Right forelimb (tissue), 1 donor: ENCODE results near the gene PIGN.
"Not testable (repeated sequence)": the region's sequence is repeated elsewhere in the genome, so short reads cannot be mapped to it uniquely, and the experiment has no call there.

Source experiments
- DNase-seq: peaks from one replicate; pipeline ENCODE4 v3.0.0-alpha.2; 2018

Gene PIGN

DNA sequence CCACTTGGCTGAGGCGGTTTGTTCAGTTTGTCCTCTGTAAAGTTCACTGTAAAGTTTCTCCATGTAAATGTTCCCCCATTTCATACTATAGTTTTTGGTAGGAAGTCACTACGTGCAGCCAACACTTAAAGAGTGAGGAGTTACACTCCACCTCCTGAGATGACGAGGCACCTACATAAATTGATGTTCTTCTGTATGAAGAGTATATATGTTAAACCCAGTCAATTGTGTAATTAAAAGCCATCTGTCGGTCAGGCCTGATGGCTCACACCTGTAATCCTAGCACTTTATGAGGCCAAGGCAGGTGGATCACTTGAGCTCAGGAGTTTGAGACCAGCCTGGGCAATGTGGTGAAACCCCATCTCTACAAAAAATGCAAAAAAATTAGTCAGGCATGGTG lies 7.6 kb downstream of the PIGN start:
- no peak for DNase-seq

DNA sequence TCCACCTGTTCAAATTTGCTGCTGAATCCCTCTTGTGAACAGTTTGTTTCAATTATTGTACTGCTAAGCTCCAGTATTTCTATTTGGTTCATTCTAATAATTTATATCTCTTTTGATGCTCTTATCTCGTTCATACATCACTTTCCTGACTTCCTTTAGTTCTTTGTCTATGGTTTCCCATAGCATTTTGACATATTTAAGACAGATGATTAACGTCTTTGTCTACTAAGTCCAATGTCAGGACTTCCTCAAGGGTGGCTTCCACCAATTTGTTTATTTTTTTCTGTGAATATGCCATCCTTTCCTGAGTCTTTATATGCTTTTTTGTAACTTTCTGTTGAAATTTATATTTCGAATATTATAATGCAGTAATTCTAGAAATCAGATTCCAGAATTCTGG lies 9.6 kb downstream of the PIGN start:
- no peak for DNase-seq

DNA sequence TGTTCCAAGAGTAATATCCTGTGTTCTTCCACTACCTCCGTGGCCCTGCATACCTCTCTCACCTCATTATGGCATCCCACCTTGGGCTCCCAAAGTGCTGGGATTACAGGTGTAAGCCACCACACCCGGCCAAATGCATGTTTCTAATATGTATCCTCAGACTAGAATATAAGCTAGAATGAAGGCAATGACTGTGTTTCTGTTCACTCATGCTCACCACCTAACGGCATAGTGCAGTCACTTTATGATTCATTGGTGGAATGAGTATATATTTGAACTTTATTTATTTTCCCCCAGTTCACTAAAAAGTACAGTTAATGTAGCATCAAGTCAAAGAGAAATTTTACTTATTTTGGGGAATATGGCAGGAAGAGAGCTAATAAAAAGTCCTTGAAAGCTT lies 11.3 kb downstream of the PIGN start:
- no peak for DNase-seq

DNA sequence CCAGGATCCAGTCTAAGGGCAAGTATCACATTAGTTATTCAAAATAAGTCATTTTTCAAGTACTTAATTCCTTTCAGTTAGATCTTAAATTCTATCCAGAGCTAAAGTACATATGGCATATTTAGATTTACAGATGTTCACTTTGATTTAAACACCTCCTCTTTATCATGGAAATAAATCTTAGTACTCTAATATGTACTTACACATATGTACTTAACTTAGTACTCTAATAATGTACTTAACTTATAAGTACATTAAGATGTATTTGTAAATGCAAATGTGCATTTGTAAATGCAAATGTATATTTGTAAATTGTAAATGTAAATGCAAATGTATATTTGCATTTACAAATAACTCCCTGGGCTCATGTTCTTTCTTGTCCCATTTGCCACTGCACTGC lies 14.6 kb downstream of the PIGN start:
- DNase-seq, result no peak

DNA sequence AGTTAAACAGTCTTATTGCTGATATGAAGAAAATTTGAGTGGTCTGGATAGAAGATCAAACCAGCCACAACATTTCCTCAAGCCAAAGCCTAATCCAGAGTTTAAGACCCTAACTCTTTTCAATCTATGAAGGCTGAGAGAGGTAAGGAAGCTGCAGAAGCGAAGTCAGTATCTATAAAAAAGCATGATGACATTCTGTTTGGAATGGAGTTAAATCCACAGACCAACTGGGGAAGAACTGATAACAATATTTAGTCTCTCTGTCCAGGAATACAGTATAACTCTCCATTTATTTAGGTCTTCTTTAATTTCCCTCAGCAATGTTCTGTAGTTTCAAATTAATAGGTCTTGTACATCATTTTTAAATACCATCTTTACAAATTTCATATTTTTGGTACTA lies 16.0 kb downstream of the PIGN start:
- DNase-seq, result no peak

DNA sequence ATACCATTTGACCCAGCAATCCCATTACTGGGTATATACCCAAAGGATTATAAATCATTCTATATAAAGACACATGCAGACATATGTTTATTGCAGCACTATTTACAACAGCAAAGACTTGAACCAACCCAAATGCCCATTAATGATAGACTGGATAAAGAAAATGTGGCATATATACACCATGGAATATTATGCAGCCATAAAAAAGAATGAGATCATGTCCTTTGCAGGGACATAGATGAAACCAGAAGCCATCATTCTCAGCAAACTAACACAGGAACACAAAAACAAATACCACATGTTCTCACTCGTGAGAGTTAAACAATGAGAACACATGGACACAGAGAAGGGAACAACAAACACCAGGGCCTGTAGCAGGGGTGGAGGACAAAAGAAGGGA lies 20.3 kb downstream of the PIGN start:
- DNase-seq, result not testable (repeated sequence)

DNA sequence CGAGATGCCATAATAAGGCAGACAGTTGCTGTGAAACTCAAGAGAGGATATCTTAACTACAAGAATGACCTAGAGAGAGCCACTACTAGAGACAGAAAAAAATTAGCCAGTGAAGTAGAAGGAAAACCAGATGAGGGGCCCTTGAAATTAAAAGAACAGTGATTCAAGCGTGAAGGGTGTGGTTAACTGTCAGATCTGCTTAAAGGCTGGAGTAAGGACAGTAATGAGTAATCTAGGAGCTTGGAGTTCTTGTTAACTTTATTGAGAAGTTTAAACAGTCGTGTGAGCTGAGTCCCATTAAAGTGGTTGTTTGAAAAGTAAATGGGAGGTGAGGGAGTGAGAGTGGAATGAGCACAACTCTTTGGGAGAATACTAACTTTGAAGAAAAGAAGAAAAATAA lies 21.3 kb downstream of the PIGN start:
- no peak for DNase-seq

DNA sequence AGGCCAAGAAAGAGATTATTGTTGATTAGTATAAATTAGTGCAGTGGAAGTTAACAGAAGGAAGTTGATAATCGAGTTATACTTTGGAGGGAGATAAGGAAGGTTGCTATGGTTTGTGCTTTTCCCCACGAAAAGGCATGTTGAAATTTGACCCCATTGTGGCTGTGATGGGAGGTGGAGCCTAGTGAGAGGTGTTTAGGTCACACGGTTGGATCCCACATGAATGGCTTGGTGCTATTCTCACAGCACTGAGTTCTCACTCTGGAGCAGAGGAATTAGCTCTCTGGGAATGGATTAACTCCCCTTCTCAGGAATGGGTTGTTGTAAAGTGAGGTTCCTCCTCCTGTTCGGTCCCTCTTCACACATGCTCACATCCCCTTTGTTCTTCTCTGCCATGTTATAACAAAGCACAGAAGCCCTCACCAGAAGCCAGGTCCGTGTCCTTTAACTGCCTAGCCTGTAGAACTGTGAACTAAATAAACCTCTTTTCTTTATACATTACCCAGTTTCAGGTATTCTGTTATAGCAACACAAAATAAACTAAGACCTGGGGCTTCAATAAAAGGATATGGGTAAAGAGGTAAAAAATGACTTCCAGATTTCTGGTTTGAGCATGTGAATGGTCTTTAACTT lies 21.9 kb downstream of the PIGN start:
- no peak for DNase-seq

DNA sequence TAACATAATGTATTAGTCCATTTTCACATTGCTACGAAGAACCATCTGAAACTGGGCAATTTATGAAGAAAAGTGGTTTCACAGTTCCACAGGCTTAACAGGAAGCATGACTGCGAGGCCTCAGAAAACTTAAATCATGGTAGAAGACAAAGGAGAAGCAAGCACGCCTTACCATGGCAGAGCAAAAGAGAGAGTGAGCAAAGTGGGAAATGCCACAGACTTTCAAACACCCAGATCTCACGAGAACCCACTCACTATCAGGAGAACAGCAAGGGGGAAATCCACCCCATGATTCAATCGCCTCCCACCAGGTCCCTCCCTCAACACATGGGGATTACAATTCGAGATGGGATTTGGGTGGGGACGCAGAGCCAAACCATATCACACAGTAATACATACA lies 22.5 kb downstream of the PIGN start:
- no peak for DNase-seq

DNA sequence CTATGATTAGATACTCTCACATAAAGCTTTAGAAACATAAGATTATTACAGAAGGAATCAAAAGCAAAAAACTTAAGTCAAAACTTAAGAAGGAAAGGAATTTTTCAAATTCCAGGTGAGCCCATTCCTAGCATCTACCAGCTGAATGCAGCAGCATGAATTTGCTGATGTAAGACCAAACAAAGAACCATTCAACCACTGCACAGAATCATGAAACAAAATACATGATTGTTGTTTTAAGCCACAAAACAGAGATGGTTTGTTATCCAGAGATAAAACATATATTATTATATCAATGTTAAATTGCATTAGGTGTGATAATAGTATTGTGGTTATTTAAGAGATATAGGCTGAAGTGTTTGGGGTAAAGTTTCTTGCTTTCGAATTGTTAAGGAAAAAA lies 29.0 kb downstream of the PIGN start:
- no peak for DNase-seq

DNA sequence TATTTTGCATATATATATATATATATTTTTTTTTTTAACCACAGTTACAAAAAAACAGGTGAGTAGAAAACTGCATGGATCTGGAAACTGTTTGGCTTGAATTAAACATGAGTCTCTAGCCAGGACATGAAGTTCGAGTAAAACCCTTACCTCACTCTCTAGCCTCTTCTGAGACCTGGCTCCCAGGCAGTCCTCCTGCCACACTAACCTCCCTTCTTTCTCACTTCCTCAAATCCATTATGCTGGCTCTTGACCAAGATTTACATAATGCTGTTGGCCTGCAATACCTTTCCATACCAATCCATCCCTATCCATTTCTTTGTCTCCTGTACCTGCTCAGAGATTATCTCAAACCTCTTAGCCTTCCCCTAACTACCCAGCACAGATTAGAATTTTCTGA lies 34.0 kb downstream of the PIGN start:
- no peak for DNase-seq

DNA sequence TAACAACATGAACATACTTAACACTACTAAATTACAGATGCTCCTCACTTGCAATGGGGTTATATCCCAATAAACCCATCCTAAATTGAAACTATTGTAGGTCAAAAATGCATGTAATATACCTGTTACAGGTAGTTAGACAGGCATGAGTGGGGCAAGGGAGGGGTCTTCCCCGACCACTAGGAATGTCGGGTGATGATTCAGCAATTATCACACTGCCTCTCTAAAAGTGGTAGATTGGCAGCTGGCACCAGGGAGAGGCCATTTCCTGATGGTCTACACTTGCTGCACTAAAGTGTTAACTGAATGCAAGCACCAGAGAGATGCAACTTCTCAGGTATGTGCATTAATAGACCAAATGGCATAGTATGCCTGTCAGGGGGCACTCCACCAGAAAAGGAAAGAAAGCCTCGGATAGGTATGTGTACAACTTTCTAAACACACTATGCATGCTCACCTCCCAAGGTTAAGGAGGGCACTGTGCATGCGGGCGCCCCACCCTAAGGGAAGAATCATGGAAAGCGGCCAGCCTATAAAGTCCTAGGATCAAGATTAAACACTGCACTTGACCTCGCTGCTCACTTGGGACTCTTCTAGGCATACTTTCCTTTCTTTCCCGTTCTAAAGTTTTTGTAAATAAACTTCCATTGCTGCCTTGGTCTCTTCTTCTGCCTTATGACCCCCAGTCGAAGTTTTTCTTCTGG lies 35.6 kb downstream of the PIGN start:
- DNase-seq, result no peak

DNA sequence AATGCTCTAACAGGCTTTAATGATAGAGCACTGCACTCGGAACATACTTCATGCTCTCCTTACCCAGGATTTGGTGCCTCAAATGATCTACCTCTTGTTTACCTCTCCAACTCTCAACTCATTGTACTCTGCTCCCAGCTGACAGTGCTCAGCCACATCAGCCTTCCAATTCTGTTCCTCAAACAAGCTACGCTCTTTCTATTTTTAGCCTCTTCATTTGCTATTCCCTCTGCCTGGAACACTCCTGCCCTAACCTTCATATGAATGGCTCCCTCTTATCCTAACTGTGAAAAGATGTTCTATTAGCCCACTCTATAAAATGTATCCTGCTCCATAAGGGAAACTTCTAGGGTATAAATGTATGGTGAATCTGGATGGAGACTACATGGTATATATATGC lies 42.5 kb downstream of the PIGN start:
- DNase-seq, result no peak

DNA sequence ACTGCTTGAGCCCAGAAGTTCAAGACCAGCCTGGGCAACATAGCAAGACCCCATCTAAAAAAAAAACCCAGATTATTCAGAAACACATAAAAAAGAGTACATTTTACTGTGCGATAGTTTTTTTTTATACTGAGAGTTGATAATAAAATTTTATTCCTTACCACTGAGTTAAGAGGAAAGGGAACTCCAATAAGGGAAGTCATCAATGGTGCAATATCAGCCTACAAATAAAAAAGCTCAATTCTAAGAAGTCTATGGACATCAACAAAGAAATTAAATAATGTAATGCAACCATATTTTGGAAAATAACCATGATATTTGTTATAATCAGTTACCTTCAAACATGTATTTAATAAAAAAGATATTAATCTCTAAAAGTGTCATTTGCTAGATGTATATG lies 46.6 kb downstream of the PIGN start:
- DNase-seq, result no peak

DNA sequence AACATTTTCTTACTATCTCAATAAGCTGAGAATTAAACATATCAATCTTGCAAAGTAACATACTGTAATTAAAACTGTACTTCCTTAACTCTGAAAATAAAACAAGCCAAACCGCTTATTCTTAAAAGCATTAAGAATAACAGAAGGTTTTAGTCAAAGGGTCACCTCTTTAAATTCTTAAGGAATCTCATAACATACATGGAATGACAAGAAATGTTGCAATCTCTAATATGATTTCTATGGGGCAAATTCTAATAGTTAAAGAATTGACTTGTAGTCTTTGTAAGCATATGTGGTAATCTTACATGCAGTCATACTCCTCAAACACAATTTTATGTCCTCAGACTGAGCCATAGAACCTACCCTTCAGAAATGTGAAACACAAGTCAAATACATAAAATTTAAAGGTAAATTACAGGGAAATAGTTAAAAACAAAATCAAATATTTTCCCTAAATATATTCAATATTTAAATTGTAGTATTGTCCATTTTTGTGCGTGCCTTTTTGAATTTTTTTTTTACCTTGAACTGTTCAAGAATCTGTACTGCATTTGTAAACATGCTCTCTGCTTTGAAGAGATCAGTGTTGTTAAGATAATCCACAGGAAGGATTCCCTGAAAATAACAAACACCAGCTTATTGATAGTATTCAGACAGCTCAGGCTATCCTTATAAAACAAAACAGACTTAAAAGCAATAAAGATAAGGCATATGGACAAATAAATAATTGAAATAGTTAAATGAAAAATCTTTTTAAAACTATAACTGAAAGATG lies 48.2 kb downstream of the PIGN start:
- DNase-seq, result no peak

DNA sequence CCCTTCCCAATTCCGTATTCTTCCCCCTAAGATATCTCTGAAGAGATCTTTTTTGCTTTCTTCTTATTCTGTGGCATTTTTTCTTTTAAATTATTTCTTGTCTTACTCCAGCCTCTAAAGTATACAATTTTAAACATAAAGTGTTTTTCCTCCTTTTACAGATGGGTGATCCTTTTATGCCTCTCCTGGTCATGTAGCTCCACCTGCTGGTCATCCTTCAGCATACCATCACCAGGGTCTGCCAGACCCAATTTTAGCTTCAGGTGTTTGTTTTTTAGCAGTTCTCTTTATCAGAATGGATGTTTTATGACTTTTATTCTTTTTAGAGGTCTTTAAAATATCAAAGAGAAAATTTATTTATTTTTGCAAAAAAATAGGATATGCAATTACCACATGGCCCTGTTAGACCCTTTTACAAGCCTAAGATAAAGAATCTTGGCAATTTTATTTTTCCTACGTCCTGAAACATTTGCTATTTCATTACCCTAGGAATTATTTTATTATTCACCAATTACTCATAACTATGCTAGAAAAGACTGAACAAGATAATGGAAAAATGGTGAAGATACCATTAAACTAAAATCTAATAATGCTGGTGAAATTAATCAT lies 55.5 kb downstream of the PIGN start:
- peak; percentile 63 for DNase-seq

DNA sequence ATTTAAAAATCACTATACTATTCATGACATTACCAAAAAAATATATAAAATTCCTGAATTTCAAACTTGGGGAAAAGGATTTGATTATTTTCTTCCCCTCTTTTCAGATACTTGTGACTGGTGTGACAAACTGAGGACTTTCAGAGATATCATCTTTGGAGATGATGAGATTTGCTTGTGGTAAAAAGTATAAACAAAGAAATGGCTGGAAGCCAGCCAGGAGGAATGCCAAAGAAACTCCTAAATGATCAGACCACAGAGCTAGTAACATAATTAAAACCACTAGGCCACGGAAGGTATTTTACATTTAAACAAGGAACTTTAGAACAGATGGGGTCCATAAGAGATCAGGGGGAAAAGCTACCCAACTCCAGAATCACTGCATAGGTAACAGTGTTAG lies 58.7 kb downstream of the PIGN start:
- DNase-seq, result no peak

DNA sequence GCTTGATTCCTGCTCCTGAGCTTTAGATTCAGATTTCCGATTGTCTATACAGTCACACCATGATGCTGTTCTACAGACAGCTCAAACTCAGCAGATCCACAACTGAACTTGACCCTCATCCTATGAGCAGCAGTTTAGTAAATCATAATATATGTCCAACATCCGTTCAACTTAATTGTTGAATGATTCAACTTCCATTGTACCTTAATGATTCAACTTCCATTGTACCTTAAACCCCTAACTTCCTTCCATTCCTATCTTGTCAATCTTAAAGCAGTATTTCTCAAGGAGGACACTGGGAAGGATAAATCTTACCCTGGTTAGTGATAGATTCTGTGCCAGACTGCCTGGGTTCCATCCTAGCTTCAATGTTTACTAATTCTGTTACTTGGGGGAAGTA lies 60.1 kb downstream of the PIGN start:
- DNase-seq, result no peak

DNA sequence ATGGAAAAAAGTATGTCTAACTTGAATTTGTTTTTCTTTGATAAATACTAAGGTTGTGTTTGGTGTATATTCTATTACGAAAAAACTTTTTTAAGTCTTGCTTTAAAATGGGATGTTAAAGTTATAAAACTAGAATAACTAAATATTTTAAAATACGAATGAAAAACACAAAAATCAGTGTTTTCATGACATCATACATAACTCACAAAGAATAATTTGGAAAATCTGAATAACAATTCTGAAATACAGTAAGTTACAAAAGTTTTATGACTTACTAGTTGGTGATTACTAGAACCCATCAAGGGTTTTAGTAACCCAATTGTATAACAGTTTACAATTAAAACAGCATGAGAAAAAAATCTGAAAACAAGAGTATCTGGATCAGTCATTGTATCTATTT lies 61.2 kb downstream of the PIGN start:
- no peak for DNase-seq

DNA sequence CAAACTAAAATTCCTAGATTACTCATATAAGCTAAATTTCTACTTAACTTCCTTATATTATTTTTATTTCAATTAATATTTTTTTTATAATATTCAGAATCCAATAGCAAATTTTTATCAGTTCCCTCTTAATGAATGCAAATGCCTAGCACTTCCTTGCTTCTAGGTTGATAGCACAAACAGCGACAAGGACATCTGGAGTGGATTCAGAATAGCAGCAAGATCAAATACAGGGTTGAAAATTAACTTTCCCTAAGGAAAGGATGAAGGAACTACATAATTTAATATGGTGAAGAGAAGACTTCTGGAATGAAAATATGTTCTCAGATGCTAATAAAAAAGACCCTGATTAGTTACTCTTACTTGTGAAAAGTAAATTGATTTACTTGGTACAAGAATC lies 64.5 kb downstream of the PIGN start:
- no peak for DNase-seq

DNA sequence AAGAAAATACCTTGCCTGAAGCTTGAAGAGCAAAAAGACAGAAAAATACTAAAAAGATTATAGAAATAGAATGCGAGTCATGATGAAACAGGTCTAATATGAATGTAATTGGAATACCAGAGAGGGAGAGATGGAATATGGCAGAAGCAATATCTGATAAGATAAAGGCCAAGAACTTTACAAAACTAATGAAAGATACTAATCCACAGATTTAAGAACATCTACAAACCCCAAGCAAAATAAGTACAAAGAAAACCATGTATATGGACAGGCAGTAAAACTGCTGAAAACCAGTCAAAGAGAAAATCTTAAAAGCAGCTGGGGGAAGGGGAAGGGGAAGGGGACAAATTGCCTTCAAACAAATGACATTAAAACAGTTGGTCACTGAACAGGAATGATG lies 67.0 kb downstream of the PIGN start:
- DNase-seq, result no peak

DNA sequence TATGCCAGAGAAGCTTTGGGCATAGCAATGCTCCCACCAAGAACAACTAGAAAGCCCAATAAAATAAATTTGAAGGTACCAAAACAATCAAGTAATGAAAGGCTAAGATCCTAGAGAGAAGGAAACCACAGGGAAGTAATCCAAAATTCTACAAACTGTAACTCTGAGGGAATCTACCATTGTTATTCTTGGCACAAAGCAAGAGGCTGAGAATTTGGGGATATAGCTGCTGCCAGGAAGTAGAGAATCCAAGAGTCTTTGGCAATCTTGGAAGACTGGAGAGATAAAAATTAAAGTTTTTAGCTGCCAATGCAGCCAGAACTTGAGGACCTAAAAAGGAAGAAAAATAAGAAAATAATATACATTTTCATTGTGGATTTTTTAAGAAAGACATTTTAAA lies 68.5 kb downstream of the PIGN start:
- DNase-seq, result no peak

DNA sequence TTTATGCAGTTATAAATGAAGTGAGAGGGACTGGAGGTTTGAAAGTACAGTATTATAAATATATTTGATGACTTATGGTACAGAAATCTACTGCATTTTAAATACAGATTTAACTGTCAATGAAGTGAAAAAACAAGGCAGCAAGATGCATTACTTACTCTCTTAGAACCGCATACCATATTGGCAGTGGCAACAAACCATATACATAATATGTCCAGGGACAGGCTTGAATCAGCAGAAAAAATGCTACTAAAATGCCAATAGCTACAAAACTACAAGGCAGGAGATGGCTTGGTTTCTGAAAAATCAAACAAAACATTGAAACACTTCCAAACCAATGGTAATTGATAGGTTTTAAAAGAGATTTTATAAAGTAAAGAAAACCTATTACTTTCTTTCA lies 77.2 kb downstream of the PIGN start:
- DNase-seq, result no peak

DNA sequence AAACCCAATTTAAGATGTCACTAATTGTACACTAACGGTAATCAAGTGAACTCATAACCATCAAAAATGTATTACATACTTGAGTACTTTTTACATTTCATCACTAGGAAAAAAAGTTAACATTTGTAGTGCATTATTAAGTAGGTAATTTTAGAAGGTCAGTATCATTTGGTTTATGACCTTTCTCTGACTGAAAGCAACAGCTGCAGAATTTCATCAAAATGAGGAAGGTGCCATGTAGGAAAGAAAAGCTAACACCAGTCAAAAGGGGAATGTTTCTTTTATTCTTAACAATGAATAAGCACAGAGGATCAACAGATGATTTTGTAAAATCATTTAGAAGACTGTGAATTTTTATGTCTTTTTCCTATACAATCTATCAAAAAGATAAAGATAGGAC lies 79.0 kb downstream of the PIGN start:
- DNase-seq, result no peak
